DND-41 (cell line): ENCODE data around the gene ZDHHC14.

Experiments
- ATAC-seq: fragments of 200-7000 bp; cut with Tn5 transposase; 3 replicates; pipeline ENCODE4 v1.9.1; 2021; ENCODE audit warnings: low read depth; ENCODE audit not compliant: insufficient read depth
- DNase-seq: peaks from one replicate; pipeline ENCODE4 v3.0.0-alpha.2; 2020
- H2AFZ ChIP-seq: 2 replicates; pipeline ENCODE4 v1.6.0; 2012; ENCODE audit warnings: low read depth, low read length
- H3K27ac ChIP-seq: 2 replicates; pipeline ENCODE4 v1.5.1; 2012; ENCODE audit warnings: low read length, inconsistent platforms
- H3K27me3 ChIP-seq: fragments of 200-600 bp; sonication (generic); 2 replicates; pipeline ENCODE4 v1.6.0; 2012; ENCODE audit warnings: low read length, mild to moderate bottlenecking, inconsistent platforms; ENCODE audit not compliant: insufficient read depth, poor library complexity
- H3K36me3 ChIP-seq: 2 replicates; pipeline ENCODE4 v1.5.1; 2012; ENCODE audit warnings: low read length, inconsistent platforms; ENCODE audit not compliant: insufficient read depth
- H3K4me1 ChIP-seq: 2 replicates; pipeline ENCODE4 v1.5.1; 2012; ENCODE audit warnings: mild to moderate bottlenecking, low read length; ENCODE audit not compliant: insufficient read depth
- H3K4me2 ChIP-seq: 2 replicates; pipeline ENCODE4 v1.6.0; 2012; ENCODE audit warnings: mild to moderate bottlenecking, moderate library complexity, low read length, inconsistent platforms; ENCODE audit not compliant: insufficient read depth
- H3K4me3 ChIP-seq, 2 experiments: fragments of 200-600 bp in 1 of 2; shearing (Covaris generic) in 1 of 2; 2 replicates each; pipeline ENCODE4 v1.5.1; 2012 to 2016; ENCODE audit warnings: inconsistent platforms in 2 of 2, low read length in 2 of 2, mild to moderate bottlenecking in 2 of 2, low read depth in 1 of 2, moderate library complexity in 1 of 2
- H3K79me2 ChIP-seq: 2 replicates; pipeline ENCODE4 v1.6.0; 2012; ENCODE audit warnings: low read length, inconsistent platforms; ENCODE audit not compliant: insufficient read depth
- H3K9ac ChIP-seq: 2 replicates; pipeline ENCODE4 v1.6.0; 2012; ENCODE audit warnings: low read depth, mild to moderate bottlenecking, inconsistent platforms, low read length, moderate library complexity
- H3K9me3 ChIP-seq: 2 replicates; pipeline ENCODE4 v1.5.1; 2012; ENCODE audit warnings: low read length, moderate library complexity, mild to moderate bottlenecking, inconsistent platforms; ENCODE audit not compliant: insufficient read depth, severe bottlenecking
- H4K20me1 ChIP-seq: 2 replicates; pipeline ENCODE4 v1.6.0; 2012; ENCODE audit warnings: low read length; ENCODE audit not compliant: insufficient read depth
- EZH2 ChIP-seq: IDR thresholded peaks from 3 replicates; pipeline ENCODE4 v1.6.1; 2012; ENCODE audit warnings: borderline replicate concordance, low read depth, mild to moderate bottlenecking, moderate library complexity, low read length, inconsistent platforms; ENCODE audit not compliant: severe bottlenecking
- TF ChIP-seq, protein P1 (sequence below): IDR thresholded peaks from 2 replicates; pipeline ENCODE4 v1.5.1; 2012; ENCODE audit warnings: borderline replicate concordance, low read length, moderate library complexity, mild to moderate bottlenecking; ENCODE audit not compliant: poor library complexity, severe bottlenecking; ENCODE audit errors: extremely low read depth

ZDHHC14 gene

DNA sequence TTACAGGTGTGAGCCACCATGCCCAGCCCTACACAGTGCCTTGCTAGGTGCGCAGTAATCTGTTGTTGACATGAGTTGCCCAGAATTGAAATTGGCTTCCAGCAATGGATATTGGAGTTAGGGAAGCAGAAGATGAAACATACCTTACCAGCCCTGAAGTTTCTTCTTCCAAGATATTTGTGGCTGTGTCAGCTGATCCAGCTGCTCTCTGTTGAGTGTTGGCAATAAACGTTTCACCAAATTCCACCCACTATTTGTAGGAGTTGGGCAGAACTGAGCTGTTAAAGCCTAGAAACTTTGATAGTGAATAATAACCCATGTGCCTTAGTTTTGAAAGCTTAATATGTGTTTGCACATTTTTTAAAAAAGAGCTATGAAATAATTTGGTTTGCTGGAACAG is 223.8 kb downstream of the ZDHHC14 start:
- Histone ChIP-seq H3K36me3 (no peaks in the 10 kb centered on the region), H3K27me3 (peaks cover 16% of the 10 kb centered on the region), H3K4me3 (no peak overlapping the region), H3K4me1 (no peaks in the 10 kb centered on the region), H4K20me1 (no peaks in the 10 kb centered on the region), H3K79me2 (no peaks in the 10 kb centered on the region), H3K9me3 (no peaks in the 10 kb centered on the region), H3K4me2 (no peak overlapping the region), H2AFZ (no peak overlapping the region), H3K9ac (no peak overlapping the region), H3K27ac (no peak overlapping the region)
- DNase-seq, result no peak
- ATAC-seq, result no peak
- TF ChIP-seq, protein P1, sequence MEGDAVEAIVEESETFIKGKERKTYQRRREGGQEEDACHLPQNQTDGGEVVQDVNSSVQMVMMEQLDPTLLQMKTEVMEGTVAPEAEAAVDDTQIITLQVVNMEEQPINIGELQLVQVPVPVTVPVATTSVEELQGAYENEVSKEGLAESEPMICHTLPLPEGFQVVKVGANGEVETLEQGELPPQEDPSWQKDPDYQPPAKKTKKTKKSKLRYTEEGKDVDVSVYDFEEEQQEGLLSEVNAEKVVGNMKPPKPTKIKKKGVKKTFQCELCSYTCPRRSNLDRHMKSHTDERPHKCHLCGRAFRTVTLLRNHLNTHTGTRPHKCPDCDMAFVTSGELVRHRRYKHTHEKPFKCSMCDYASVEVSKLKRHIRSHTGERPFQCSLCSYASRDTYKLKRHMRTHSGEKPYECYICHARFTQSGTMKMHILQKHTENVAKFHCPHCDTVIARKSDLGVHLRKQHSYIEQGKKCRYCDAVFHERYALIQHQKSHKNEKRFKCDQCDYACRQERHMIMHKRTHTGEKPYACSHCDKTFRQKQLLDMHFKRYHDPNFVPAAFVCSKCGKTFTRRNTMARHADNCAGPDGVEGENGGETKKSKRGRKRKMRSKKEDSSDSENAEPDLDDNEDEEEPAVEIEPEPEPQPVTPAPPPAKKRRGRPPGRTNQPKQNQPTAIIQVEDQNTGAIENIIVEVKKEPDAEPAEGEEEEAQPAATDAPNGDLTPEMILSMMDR, result no peak
- TF ChIP-seq EZH2, result no peak

DNA sequence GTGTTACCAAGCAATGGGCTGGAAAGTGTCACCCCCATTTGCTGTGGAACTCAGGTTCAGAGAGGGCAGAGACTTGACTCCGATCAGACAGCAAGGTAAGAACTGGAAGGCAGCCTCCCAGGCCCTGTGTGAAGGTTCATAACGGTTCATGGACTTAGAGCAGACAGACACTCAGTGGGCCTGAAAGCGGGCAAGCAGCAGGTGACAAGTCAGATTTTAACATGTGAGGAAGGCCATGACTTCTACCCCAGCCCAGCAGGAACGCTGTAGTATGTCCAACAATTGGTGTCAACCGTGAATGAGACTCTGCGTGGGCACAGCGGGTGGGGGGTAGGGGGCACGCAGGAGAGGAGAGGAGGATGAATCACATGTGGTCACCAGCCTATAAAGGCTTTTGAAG is 224.5 kb downstream of the ZDHHC14 start:
- ATAC-seq (no peak), DNase-seq (no peak)
- H3K27ac ChIP-seq, result no peak overlapping the region
- H4K20me1 ChIP-seq, result no peaks in the 10 kb centered on the region
- no peaks in the 10 kb centered on the region for H3K4me1 ChIP-seq
- no peaks in the 10 kb centered on the region for H3K79me2 ChIP-seq
- no peak overlapping the region for H3K4me2 ChIP-seq
- H3K9me3 ChIP-seq, result no peaks in the 10 kb centered on the region
- no peak for TF ChIP-seq EZH2
- no peak overlapping the region for H3K9ac ChIP-seq
- H3K4me3 ChIP-seq, result no peak overlapping the region
- H3K36me3 ChIP-seq, result no peaks in the 10 kb centered on the region
- H2AFZ ChIP-seq, result no peak overlapping the region
- H3K27me3 ChIP-seq, result peaks cover 16% of the 10 kb centered on the region

DNA sequence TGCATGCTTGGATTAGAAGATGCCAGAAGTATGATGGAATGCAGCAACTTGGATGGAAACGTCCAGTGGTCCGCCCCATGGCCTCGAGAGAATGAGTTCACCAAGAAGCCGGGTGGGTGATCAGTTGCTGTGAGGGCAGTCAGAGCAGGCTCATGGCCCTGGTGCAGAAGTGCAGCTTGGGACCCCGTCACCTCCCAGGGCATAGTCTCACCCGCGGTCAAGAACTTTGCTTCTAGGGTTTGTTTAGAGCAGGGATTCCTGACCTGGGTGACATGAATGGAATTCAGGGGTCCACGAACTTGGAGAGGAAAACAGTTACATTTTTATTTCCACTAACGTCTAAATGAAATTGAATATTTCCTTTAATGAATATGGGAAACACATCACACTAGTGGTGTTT is 225.5 kb downstream of the ZDHHC14 start:
- H3K79me2 ChIP-seq, result no peaks in the 10 kb centered on the region
- H3K27me3 ChIP-seq, result peaks cover 16% of the 10 kb centered on the region
- TF ChIP-seq, protein P1, result no peak
- no peak for TF ChIP-seq EZH2
- H3K9me3 ChIP-seq, result no peaks in the 10 kb centered on the region
- no peaks in the 10 kb centered on the region for H4K20me1 ChIP-seq
- DNase-seq (no peak), ATAC-seq (no peak)
- no peak overlapping the region for H3K27ac ChIP-seq
- no peak overlapping the region for H2AFZ ChIP-seq
- no peaks in the 10 kb centered on the region for H3K36me3 ChIP-seq
- no peak overlapping the region for H3K4me3 ChIP-seq
- no peaks in the 10 kb centered on the region for H3K4me1 ChIP-seq
- H3K4me2 ChIP-seq, result no peak overlapping the region
- no peak overlapping the region for H3K9ac ChIP-seq

DNA sequence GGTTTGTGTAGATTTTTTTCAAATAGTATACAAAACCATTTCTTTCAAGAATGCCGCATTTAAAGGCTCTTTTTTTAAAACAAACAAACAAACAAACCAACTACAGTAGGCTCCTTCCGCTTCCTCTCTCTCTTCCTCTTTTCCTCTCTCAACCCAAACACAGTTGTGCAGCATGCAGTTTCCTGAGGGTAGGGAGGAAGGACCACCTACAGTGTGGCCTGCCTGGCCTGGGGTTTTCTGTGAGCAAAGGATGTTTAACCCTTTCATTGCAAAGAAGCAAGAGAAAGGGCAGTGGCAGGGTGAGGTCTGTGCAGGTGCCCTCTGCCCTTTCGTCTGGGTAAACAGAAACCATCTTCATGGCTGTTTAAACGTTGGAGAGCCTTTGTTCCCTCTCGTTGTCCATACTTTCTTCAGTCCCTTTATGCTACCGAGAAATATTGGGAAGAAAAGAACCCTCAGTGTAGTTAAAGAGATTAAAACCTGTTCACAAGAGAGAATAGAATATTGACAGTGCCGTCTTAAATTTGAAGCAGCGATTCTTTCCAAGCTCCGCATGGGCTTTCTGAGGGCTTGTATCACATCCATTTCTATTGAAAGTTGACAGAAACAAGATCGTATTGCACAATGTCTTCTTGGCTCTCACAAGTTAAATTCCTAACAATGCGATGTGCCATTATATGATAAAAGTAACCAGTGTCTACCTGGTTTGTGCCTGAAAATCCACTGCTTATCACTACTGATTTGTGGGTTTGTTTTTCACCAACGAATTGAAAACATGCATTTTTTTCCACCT is 226.5 kb downstream of the ZDHHC14 start:
- no peaks in the 10 kb centered on the region for H4K20me1 ChIP-seq
- H3K27ac ChIP-seq, result no peak overlapping the region
- H3K36me3 ChIP-seq, result no peaks in the 10 kb centered on the region
- H3K4me2 ChIP-seq, result no peak overlapping the region
- no peak overlapping the region for H2AFZ ChIP-seq
- no peak for DNase-seq
- H3K79me2 ChIP-seq, result no peaks in the 10 kb centered on the region
- H3K9me3 ChIP-seq, result no peaks in the 10 kb centered on the region
- no peak overlapping the region for H3K9ac ChIP-seq
- peaks cover 14% of the 10 kb centered on the region for H3K27me3 ChIP-seq
- H3K4me1 ChIP-seq, result no peaks in the 10 kb centered on the region
- TF ChIP-seq EZH2, result no peak
- TF ChIP-seq, protein P1, result no peak
- no peak for ATAC-seq
- H3K4me3 ChIP-seq, result no peak overlapping the region
